ENCODE data around the gene ZNF653.
A peak's percentile ranks its signal among the peaks of the same experiment; 100 is the strongest.
"Not testable (repeated sequence)": the region's sequence is repeated elsewhere in the genome, so short reads cannot be mapped to it uniquely, and the experiment has no call there.

Gene ZNF653

GRCh38 chr19:11483366-11484111 lies 22.1 kb downstream of the ZNF653 start:
- FAIRE-seq (no peak), DNase-seq (ENCODE audit: extremely low spot score, insufficient read length, low read depth) (no peak)

- DNase-seq (ENCODE audit: extremely low spot score, insufficient read length, low read depth): peak; percentile 90
- FAIRE-seq: peak; percentile 86
Observed at GRCh38 chr19:11482384-11483050, 23.1 kb downstream of the ZNF653 start.

DNA sequence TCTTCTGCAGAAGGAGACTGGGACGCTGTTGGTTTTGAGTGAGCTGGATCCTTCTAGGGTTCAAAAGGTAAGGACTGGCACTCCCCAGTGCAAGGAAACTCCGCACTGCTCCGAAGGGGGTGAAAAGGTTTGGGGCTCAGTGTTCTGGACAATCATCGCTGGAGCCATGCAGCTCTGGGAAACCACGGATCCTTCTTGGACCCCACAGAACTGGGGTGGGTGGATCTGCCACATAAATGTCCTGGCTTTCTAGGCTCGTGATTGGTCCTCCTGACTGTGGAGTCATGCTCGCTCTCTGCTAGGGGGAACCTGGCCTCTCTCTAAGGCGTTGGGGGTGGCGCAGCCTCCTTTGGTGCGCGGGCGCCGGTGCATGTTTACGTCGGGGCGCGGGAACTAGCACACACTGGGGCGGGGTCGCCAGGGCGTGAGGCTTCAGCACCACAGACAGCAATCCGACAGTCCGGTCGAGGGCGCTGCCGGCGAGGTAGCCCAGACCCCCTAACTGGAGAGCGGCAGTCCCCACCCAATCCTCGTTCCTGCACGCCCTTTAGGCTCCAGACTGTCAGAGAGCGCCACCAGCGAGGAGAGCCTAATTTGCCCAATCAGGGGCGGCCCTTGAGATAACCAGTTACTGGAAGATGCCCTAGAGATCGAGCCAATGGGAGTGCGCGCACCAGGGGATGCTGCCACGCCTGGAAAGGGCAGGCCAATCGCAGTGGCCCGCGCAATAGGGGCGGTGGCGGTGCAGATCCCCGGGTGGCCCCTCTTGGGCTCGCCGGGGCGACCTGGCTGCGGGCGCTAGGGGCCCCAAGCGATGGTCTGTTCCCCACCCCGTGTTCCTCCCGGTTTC lies 23.9 kb downstream of the ZNF653 start:
- FAIRE-seq (peak; percentile 92), DNase-seq (ENCODE audit: extremely low spot score, insufficient read length, low read depth) (peak; percentile 76)

DNA sequence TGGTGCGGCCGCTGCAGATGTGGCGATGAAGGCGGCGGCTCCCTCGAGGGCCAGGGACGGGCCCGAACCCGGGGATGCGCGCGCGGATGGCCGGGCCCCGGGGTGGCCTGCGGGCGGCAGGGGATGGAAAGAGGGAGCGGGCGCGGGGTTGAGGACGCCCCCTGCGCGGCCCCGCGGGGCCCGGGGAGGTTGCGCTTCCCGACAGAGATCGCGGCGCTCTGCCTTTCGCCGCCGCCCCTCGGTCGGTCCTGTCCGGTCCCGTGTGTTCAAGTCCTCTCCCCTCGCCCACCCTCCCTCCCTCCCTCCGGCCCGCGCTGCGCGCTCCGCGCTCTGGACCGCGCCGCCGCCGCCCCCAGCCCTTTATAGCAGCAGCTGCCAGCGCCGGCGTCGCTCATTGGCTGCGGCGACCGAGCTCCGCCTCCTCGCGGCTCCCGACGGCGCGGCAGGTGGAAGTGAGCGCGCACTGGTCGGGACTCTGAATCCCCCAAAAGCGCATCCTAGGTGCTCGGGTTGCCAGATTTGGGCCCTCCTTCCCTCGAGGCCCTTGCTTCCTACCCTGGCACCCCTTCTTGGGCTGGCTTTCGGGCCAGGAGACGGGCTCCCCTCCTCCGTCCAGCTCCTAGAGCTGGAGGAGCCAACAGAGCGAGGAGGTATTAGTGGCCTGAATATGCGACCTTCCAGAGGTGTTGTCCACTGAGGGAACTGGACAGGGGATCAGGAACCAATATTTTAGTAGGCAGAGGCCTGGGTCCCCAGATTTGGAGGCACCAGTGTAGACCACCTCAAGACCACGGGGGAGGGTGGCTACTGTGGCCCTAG lies 24.7 kb downstream of the ZNF653 start, which contains the start of gene ELAVL3:
TSS of gene ELAVL3 (minus strand) at position 332 of the 819 bp plus-strand sequence. CDS start 438 bp downstream, outside the sequence.
- FAIRE-seq (no peak), DNase-seq (ENCODE audit: extremely low spot score, insufficient read length, low read depth) (no peak)

GRCh38 chr19:11479898-11480714 lies 25.5 kb downstream of the ZNF653 start:
- DNase-seq (ENCODE audit: extremely low spot score, insufficient read length, low read depth) (no peak), FAIRE-seq (no peak)

GRCh38 chr19:11479090-11479897 lies 26.3 kb downstream of the ZNF653 start:
- FAIRE-seq: no peak
- no peak for DNase-seq (ENCODE audit: extremely low spot score, insufficient read length, low read depth)

DNA sequence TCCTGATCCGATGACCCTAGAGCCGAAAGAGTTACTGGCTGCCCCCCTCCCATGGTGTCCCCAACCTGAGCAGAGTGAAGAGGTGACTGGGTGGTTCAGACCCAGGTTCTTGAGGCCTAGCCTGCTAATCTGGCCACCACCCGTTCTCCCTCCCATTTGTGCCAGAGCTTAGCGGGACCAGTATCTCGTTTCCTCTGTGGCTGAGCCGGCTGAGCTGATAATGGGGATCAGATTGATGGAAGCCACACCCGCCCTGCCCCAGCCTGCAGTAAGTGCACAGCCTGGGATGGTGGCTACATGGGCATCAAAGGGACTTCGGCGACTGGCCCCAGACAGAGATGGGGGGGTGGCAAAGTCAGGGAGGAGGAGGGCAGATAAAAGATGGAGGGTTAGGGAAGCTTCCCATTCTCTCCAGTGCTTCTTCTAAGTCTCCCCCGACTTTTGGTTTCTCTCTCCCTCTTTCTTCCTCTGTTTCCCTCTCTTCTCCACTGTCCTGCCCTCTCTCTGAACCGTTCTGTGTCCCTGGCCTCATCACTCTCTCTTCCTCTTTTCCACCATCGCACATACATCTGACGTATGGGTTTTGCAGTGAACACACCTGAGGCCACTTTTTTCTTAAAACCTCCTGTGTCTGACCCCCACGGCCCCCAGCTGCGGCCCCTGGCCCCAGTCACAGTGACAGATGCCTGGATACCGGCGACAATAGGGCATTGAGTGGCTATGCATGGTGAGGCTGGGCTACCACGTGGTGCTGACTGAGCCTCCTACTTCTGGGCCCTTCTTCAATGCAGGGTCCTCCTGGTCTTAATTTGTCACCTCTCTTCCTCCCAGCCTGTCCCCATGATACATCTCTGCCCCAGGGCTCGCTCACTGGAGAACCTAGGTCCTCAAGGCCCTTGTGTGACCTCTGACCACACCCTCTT lies 27.2 kb downstream of the ZNF653 start:
- FAIRE-seq: no peak
- DNase-seq (ENCODE audit: extremely low spot score, insufficient read length, low read depth): no peak

GRCh38 chr19:11475861-11476260 lies 29.8 kb downstream of the ZNF653 start:
- no peak for FAIRE-seq
- DNase-seq (ENCODE audit: extremely low spot score, insufficient read length, low read depth): no peak

GRCh38 chr19:11475343-11475742 lies 30.3 kb downstream of the ZNF653 start:
- DNase-seq (ENCODE audit: extremely low spot score, insufficient read length, low read depth): not testable (repeated sequence)

GRCh38 chr19:11473725-11474124 lies 31.9 kb downstream of the ZNF653 start:
- DNase-seq (ENCODE audit: extremely low spot score, insufficient read length, low read depth): no peak
- FAIRE-seq: no peak

More at GRCh38 chr19:11475343-11475742, 30.3 kb downstream of the ZNF653 start:
- FAIRE-seq: not testable (repeated sequence)

GRCh38 chr19:11468266-11468845 lies 37.3 kb downstream of the ZNF653 start:
- not testable (repeated sequence) for FAIRE-seq; DNase-seq (ENCODE audit: extremely low spot score, insufficient read length, low read depth)

DNA sequence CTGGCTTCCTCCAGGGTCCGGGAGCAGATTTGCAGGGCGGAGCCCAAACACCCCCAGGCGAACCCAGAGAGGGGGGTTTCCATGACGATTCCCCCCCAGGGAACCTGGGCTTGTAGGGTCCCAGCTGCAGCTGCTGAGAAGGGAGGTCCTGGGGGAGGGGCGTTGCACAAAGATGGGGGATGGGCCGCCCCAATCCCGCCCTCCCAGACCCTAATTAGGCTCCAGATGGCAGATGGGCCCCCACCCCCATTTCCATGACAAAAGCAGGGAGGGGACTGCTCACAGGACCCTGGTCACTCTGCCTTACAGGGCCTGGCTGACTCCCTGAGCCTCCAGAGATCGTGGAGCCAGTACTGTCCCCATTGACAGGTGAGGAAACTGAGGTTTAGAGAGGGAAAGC lies 40.0 kb downstream of the ZNF653 start:
- FAIRE-seq (no peak), DNase-seq (ENCODE audit: extremely low spot score, insufficient read length, low read depth) (no peak)

GRCh38 chr19:11464333-11465265 lies 41.0 kb downstream of the ZNF653 start:
- FAIRE-seq (peak; percentile 77), DNase-seq (ENCODE audit: extremely low spot score, insufficient read length, low read depth) (no peak)

DNA sequence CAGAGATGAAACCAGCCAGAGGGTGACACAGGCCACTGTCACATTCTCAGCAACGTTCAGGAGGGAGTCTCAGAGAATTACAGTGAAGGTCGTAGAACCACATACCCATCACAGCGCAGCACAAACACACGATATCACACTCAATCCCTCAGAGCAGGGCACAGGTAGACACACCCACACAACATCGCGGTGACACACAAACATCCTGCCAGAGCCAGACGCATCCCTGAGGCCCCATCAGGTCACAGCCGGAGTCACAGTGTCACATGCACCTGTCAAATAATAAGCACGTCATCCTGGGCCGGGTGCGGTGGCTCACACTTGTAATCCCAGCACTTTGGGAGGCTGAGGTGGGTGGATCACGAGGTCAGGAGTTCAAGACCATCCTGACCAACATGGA lies 42.2 kb downstream of the ZNF653 start:
- no peak for DNase-seq (ENCODE audit: extremely low spot score, insufficient read length, low read depth)
- no peak for FAIRE-seq

DNA sequence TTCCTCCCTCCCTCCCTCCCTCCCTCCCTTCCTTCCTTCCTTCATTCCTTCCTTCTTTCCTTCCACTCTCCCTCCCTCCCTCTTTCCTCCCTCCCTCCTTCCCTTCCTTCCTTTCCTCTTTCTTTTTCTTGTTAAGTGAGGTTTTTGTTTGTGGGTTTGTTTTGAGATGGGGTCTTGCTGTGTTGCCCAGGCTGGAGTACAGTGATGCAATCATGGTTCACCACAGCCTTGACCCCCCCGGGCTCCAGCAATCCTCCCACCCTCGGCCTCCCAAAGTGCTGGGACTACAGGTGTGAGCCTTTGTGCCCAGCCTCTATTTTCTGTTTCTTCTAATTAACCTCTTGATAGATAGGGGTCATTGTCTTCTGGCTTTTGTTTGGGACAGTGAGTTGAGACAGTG lies 44.2 kb downstream of the ZNF653 start:
- no peak for FAIRE-seq
- no peak for DNase-seq (ENCODE audit: extremely low spot score, insufficient read length, low read depth)

GRCh38 chr19:11460207-11460606 lies 45.4 kb downstream of the ZNF653 start:
- no peak for FAIRE-seq
- no peak for DNase-seq (ENCODE audit: extremely low spot score, insufficient read length, low read depth)
